MM.1S (cell line): Measurements from ENCODE around the gene BYSL.

Source experiments
- DNase-seq: peaks from one replicate; pipeline ENCODE4 v3.0.0-alpha.2; 2015
- H2AFZ ChIP-seq: fragments of 300-600 bp; sonication (generic); 2 replicates; pipeline ENCODE4 v1.6.0; 2016; ENCODE audit warnings: antibody characterized with exemption, low read length
- H3F3A ChIP-seq: fragments of 300-600 bp; sonication (generic); 2 replicates; pipeline ENCODE4 v1.6.1; 2016; ENCODE audit warnings: mild to moderate bottlenecking, antibody characterized with exemption, low read length, moderate library complexity, mixed read lengths; ENCODE audit not compliant: insufficient read depth
- H3K27ac ChIP-seq: fragments of 300-600 bp; sonication (generic); 2 replicates; pipeline ENCODE4 v1.5.1; 2016; ENCODE audit warnings: mild to moderate bottlenecking, low read length
- H3K27me3 ChIP-seq: fragments of 300-600 bp; sonication (generic); replicated peaks from 2 replicates; pipeline ENCODE4 v1.6.0; 2016; ENCODE audit warnings: low read length; ENCODE audit not compliant: insufficient read depth
- H3K36me3 ChIP-seq: fragments of 300-600 bp; sonication (generic); replicated peaks from 2 replicates; pipeline ENCODE4 v1.6.1; 2016; ENCODE audit warnings: mild to moderate bottlenecking, low read length, mixed read lengths; ENCODE audit not compliant: insufficient read depth
- H3K4me1 ChIP-seq: fragments of 300-600 bp; sonication (generic); 2 replicates; pipeline ENCODE4 v1.6.1; 2016; ENCODE audit warnings: low read length, mixed read lengths
- H3K4me2 ChIP-seq: fragments of 300-600 bp; sonication (generic); 2 replicates; pipeline ENCODE4 v1.6.0; 2016; ENCODE audit warnings: low read depth, low read length
- H3K4me3 ChIP-seq: fragments of 300-600 bp; sonication (generic); 2 replicates; pipeline ENCODE4 v1.5.1; 2016; ENCODE audit warnings: low read length, mixed read lengths
- H3K79me2 ChIP-seq: fragments of 300-600 bp; sonication (generic); 2 replicates; pipeline ENCODE4 v1.6.1; 2016; ENCODE audit warnings: mixed run types, low read length, mixed read lengths
- H3K9ac ChIP-seq: fragments of 300-600 bp; sonication (generic); 2 replicates; pipeline ENCODE4 v1.6.1; 2016; ENCODE audit warnings: low read length, mixed read lengths
- H3K9me2 ChIP-seq: fragments of 300-600 bp; sonication (generic); replicated peaks from 2 replicates; pipeline ENCODE4 v1.6.1; 2016; ENCODE audit warnings: mild to moderate bottlenecking, low read length, mixed read lengths; ENCODE audit not compliant: insufficient read depth
- H3K9me3 ChIP-seq: fragments of 300-600 bp; sonication (generic); replicated peaks from 2 replicates; pipeline ENCODE4 v1.6.1; 2016; ENCODE audit warnings: mild to moderate bottlenecking, low read length, mixed read lengths; ENCODE audit not compliant: insufficient read depth
- H4K20me1 ChIP-seq: fragments of 300-600 bp; sonication (generic); 2 replicates; pipeline ENCODE4 v1.6.1; 2016; ENCODE audit warnings: mild to moderate bottlenecking, low read length, moderate library complexity, mixed read lengths; ENCODE audit not compliant: insufficient read depth
- CTCF ChIP-seq: fragments of 300-600 bp; sonication (generic); IDR thresholded peaks from 2 replicates; pipeline ENCODE4 v1.5.1; 2016; ENCODE audit warnings: antibody characterized with exemption, low read length, mixed read lengths
- EZH2 ChIP-seq: fragments of 300-600 bp; sonication (generic); optimal IDR thresholded peaks from 2 replicates; pipeline ENCODE3; 2017; ENCODE audit warnings: low read depth, mild to moderate bottlenecking, antibody characterized with exemption, low read length, mixed read lengths
- EZH2phosphoT487 ChIP-seq: fragments of 300-600 bp; sonication (generic); IDR thresholded peaks from 2 replicates; pipeline ENCODE4 v1.6.1; 2018; ENCODE audit warnings: antibody characterized with exemption, low read length

BYSL gene

GRCh38 chr6:41874741-41875140 lies 46.6 kb upstream of the BYSL start:
- DNase-seq = no peak
- no peaks in the 10 kb centered on the region for H3K9me2 ChIP-seq

GRCh38 chr6:41877051-41877680 lies 44.1 kb upstream of the BYSL start:
- H3K9me2 ChIP-seq = no peaks in the 10 kb centered on the region
- no peak overlapping the region for H2AFZ ChIP-seq
- no peaks in the 10 kb centered on the region for H4K20me1 ChIP-seq
- no peak overlapping the region for H3K9ac ChIP-seq
- H3K9me3 ChIP-seq = no peaks in the 10 kb centered on the region
- no peak for DNase-seq
- H3K27ac ChIP-seq = no peak overlapping the region
- H3K4me2 ChIP-seq = no peak overlapping the region
- 0 out of 2 replicates have a peak, but pooled peaks cover 9% of the 10 kb centered on the region for H3K79me2 ChIP-seq
- TF ChIP-seq EZH2 = no peak
- no peak for TF ChIP-seq EZH2phosphoT487
- TF ChIP-seq CTCF = no peak
- no peak overlapping the region for H3K4me3 ChIP-seq
- no peaks in the 10 kb centered on the region for H3K27me3 ChIP-seq
- H3F3A ChIP-seq = no peaks in the 10 kb centered on the region
- no peaks in the 10 kb centered on the region for H3K36me3 ChIP-seq
- H3K4me1 ChIP-seq = peaks cover 13% of the 10 kb centered on the region; the same call in 1 of the 2 replicates

More at GRCh38 chr6:41874741-41875140, 46.6 kb upstream of the BYSL start:
- H3K27ac ChIP-seq = no peak overlapping the region
- H2AFZ ChIP-seq = no peak overlapping the region
- H3K27me3 ChIP-seq = no peaks in the 10 kb centered on the region
- H3K36me3 ChIP-seq = no peaks in the 10 kb centered on the region; the same call in 1 of the 2 replicates
- no peak overlapping the region for H3K9ac ChIP-seq
- H3F3A ChIP-seq = peaks cover 3% of the 10 kb centered on the region; the same call in 1 of the 2 replicates
- no peaks in the 10 kb centered on the region for H4K20me1 ChIP-seq
- peaks cover 14% of the 10 kb centered on the region for H3K4me1 ChIP-seq
- H3K4me2 ChIP-seq = no peak overlapping the region
- TF ChIP-seq EZH2phosphoT487 (no peak), CTCF (no peak), EZH2 (no peak)
- no peaks in the 10 kb centered on the region for H3K9me3 ChIP-seq
- H3K4me3 ChIP-seq = no peak overlapping the region
- H3K79me2 ChIP-seq = 0 out of 2 replicates have a peak, but pooled peaks cover 9% of the 10 kb centered on the region

GRCh38 chr6:41878246-41878645 lies 43.1 kb upstream of the BYSL start:
- no peak for DNase-seq
- no peak overlapping the region for H3K27ac ChIP-seq
- H3K9ac ChIP-seq = no peak overlapping the region

More at GRCh38 chr6:41878246-41878645, 43.1 kb upstream of the BYSL start:
- no peaks in the 10 kb centered on the region for H3K27me3 ChIP-seq
- H3K4me2 ChIP-seq = no peak overlapping the region
- no peaks in the 10 kb centered on the region for H3F3A ChIP-seq
- TF ChIP-seq EZH2phosphoT487 = no peak
- TF ChIP-seq EZH2 = no peak
- no peak for TF ChIP-seq CTCF
- no peak overlapping the region for H2AFZ ChIP-seq
- H3K9me3 ChIP-seq = no peaks in the 10 kb centered on the region
- 0 out of 2 replicates have a peak, but pooled peaks cover 9% of the 10 kb centered on the region for H3K79me2 ChIP-seq
- no peaks in the 10 kb centered on the region for H3K9me2 ChIP-seq
- H3K4me3 ChIP-seq = no peak overlapping the region
- H4K20me1 ChIP-seq = no peaks in the 10 kb centered on the region
- H3K36me3 ChIP-seq = no peaks in the 10 kb centered on the region
- peaks cover 13% of the 10 kb centered on the region; the same call in 1 of the 2 replicates for H3K4me1 ChIP-seq
